HL-60/S4 (cell line): ENCODE measurements around the gene TSR1.

Source experiments
- in situ Hi-C: fragments of 300-500 bp; cut with MboI; formaldehyde crosslinking; loops from 2 replicates; pipeline ENCODE4 v1.14.3; 2022; ENCODE audit warnings: low sequenced_read_pairs

Gene TSR1

GRCh38 chr17:2289878-2290478 lies 46.3 kb downstream of the TSR1 start:
- in situ Hi-C loops: no loop called here

- in situ Hi-C loops: no loop called here
Observed at GRCh38 chr17:2283302-2283701, 53.0 kb downstream of the TSR1 start.

GRCh38 chr17:2282297-2282873 lies 53.9 kb downstream of the TSR1 start:
- in situ Hi-C loops: no loop called here

GRCh38 chr17:2279707-2280106 lies 56.5 kb downstream of the TSR1 start:
- in situ Hi-C loops: no loop called here

GRCh38 chr17:2277429-2278170 lies 58.7 kb downstream of the TSR1 start:
- in situ Hi-C loops: no loop called here

GRCh38 chr17:2275722-2276121 lies 60.5 kb downstream of the TSR1 start:
- in situ Hi-C loops: no loop called here

- in situ Hi-C loops: no loop called here
Observed at GRCh38 chr17:2274414-2274813, 61.8 kb downstream of the TSR1 start.
